ENCODE results near the gene ZNF497.

DNA sequence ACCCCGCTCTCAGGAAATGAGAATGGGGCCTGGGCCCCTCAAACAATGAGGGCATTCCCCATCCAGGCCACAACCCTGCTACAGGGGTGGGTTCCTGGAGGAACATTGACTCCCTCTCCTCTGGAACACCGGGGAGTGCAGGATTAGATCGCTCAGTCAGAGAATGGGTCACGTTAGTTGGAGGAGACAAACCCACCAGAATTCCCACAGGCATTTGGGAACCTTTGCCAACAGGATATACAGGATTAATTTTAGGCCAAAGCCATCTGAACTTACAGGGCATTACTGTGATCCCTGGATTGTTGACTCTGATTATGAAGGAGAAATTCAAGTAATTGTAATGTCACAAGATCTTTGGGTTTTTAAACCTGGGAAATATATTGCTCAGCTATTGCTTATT, 54.8 kb downstream of the ZNF497 start:
- no peak for TF ChIP-seq ZFX (IDR thresholded peaks at IDR 0.05)
- TF ChIP-seq CTCF (conservative IDR thresholded peaks at IDR 0.05) = no peak
